ENCODE measurements around the gene HMX2. TPM values are rescaled to one million over a fixed set of nuclear protein-coding genes. Genes with fewer than 3 reads are reported as not detected.

HMX2 gene
- total RNA-seq, 1 experiment from 2014 or later: 0.46 TPM

DNA sequence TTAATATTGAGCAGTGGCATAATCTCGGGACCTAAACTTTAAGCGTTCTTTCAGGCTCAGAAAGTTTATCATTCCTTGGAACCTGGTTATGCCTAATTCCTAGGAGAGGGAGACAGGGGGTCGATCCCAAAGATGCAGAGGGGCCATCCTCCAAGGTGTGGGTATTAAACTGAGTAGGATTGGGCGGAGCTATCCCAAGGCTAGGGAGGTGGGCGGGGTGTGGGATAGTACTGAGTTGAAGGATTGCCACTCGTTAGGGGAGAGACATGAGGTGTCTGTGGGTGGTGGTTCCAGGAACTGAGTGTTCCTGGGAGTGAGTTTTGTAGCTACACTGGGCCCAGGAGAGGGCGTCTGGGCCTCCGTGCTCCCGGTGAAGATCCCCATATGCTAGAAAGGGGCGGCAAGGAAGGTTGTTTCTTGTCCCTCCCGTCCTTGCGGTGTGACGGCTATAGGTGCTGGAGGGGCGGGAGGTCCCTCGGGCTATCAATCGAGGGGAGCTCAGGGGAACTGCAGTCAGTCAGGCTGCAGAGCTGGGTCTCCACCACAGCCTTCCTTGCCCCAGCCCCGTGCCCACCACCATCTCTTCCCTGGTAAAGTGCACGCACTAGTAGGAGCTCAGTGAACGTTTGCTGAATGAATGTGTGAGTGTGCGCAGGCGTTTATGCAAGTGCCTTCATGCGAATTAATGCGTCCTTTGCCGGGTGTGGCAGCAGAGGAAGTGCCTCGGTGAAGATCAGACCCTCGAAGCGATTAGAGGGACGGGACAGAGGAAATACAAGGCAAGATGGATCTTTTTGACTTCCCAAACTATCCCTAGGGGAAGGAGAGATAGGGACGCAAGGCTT is 3.0 kb upstream of the HMX2 start:
- peaks cover 99% of the 10 kb centered on the region for H3K27me3 Mint-ChIP-seq (ENCODE audit: low read depth)
- H3K9ac ChIP-seq (ENCODE audit: extremely low read depth, insufficient read length, low read length): no peak overlapping the region
- TF ChIP-seq, protein P1, sequence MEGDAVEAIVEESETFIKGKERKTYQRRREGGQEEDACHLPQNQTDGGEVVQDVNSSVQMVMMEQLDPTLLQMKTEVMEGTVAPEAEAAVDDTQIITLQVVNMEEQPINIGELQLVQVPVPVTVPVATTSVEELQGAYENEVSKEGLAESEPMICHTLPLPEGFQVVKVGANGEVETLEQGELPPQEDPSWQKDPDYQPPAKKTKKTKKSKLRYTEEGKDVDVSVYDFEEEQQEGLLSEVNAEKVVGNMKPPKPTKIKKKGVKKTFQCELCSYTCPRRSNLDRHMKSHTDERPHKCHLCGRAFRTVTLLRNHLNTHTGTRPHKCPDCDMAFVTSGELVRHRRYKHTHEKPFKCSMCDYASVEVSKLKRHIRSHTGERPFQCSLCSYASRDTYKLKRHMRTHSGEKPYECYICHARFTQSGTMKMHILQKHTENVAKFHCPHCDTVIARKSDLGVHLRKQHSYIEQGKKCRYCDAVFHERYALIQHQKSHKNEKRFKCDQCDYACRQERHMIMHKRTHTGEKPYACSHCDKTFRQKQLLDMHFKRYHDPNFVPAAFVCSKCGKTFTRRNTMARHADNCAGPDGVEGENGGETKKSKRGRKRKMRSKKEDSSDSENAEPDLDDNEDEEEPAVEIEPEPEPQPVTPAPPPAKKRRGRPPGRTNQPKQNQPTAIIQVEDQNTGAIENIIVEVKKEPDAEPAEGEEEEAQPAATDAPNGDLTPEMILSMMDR (conservative IDR thresholded peaks at IDR 0.05): peak; percentile 33; the same call in 2 of the 3 replicates
- no peak overlapping the region for H3K27ac ChIP-seq (ENCODE audit: insufficient read length, low read depth, low read length)
- H3K79me2 ChIP-seq (ENCODE audit: insufficient read depth, low read length): no peaks in the 10 kb centered on the region
- peaks cover 0 to 5% (median 0%) of the 10 kb centered on the region in 3 experiments; a peak in 2 of 7 replicates for H3K36me3 Mint-ChIP-seq (ENCODE audit: insufficient read depth in 1 of 3, low read depth in 3 of 3)
- H2BK5ac ChIP-seq (ENCODE audit: insufficient read length, low read length): no peak overlapping the region
- no peak overlapping the region for H2BK12ac ChIP-seq (ENCODE audit: insufficient read length, low read depth, low read length)
- H3K23ac ChIP-seq (ENCODE audit: insufficient read length, low read depth, low read length): no peak overlapping the region
- no peak overlapping the region for H2BK120ac ChIP-seq (ENCODE audit: low read depth, low read length, poor library complexity, severe bottlenecking)
- peaks cover 32 to 62% of the 10 kb centered on the region in 2 experiments for H3K4me1 Mint-ChIP-seq
- H3K14ac ChIP-seq (ENCODE audit: insufficient read depth, low read length): no peak overlapping the region
- no peak overlapping the region for H3K4ac ChIP-seq (ENCODE audit: low read depth, low read length)
- no peaks in the 10 kb centered on the region; the same call in 1 of the 2 replicates for H3K4me1 ChIP-seq (ENCODE audit: insufficient read depth, low read length)
- no peak overlapping the region for H2BK15ac ChIP-seq (ENCODE audit: low read depth, low read length)
- H3K79me1 ChIP-seq (ENCODE audit: insufficient read depth, low read depth, low read length, poor library complexity, severe bottlenecking): no peaks in the 10 kb centered on the region
- H3K23me2 ChIP-seq (ENCODE audit: insufficient read length, low read depth, low read length, poor library complexity, severe bottlenecking): peaks cover 18% of the 10 kb centered on the region
- H4K5ac ChIP-seq (ENCODE audit: insufficient read length, low read depth, low read length): no peak overlapping the region
- no peaks in the 10 kb centered on the region for H4K20me1 ChIP-seq (ENCODE audit: control insufficient read depth, insufficient read depth, insufficient read length)
- no peak overlapping the region for H3K56ac ChIP-seq (ENCODE audit: insufficient read length, low read depth, low read length)
- no peak overlapping the region for H3K27ac Mint-ChIP-seq
- H2AK5ac ChIP-seq (ENCODE audit: insufficient read length, low read length): no peak overlapping the region
- DNase-seq: peak; percentile 71
- peaks cover 90% of the 10 kb centered on the region for H3K27me3 ChIP-seq (ENCODE audit: insufficient read depth, low read length)
- H4K8ac ChIP-seq (replicated peaks; ENCODE audit: insufficient read length, low read depth, low read length): no peak overlapping the region
- no peak overlapping the region for H2AFZ ChIP-seq (ENCODE audit: low read length)
- H3K18ac ChIP-seq (ENCODE audit: insufficient read length, low read depth, low read length): no peak overlapping the region
- WGBS (ENCODE audit: extremely low coverage, insufficient read length, low lambda C conversion rate): no CpG with 5 or more reads among the region's 29 CpGs
- H2BK20ac ChIP-seq (ENCODE audit: low read depth, low read length, poor library complexity, severe bottlenecking): no peak overlapping the region
- H3K9me3 ChIP-seq (ENCODE audit: control insufficient read depth, low read depth, low read length): no peaks in the 10 kb centered on the region
- no peaks in the 10 kb centered on the region; a peak in 2 of 5 replicates for H3K9me3 Mint-ChIP-seq
- H4K91ac ChIP-seq (ENCODE audit: insufficient read length, low read depth, low read length): no peak overlapping the region
- no peak overlapping the region for H3T11ph ChIP-seq (ENCODE audit: low read length)
- peak overlapping the region in 1 of 2 experiments; percentile 72; a peak in 3 of 5 replicates for H3K4me3 Mint-ChIP-seq
- H3K4me2 ChIP-seq (ENCODE audit: insufficient read depth, insufficient read length, low read length): peak overlapping the region; percentile 30
